Left lung (tissue), 10 donors: ENCODE measurements around the gene CTNNA3. TPM values are rescaled to one million over a fixed set of nuclear protein-coding genes. Genes with fewer than 3 reads are reported as not detected.

Source experiments
- ATAC-seq: fragments of 200-7000 bp; cut with Tn5 transposase; one replicate; pipeline ENCODE4 v1.9.1; 2020; ENCODE audit warnings: moderate library complexity
- DNase-seq, 4 donors: peaks; one replicate each; pipeline ENCODE4 v3.0.0-alpha.2; 2013 to 2020
- H3K27ac ChIP-seq, 2 donors: fragments of 200-600 bp; sonication (generic) in 1 of 2; one replicate each; pipeline versions ENCODE4 v1.5.0 to v1.8.0; 2020 to 2021
- H3K27me3 ChIP-seq, 2 donors: fragments of 200-600 bp; sonication (generic) in 1 of 2; one replicate each; pipeline versions ENCODE4 v1.5.0 to v1.8.0; 2020 to 2021
- H3K36me3 ChIP-seq, 2 donors: fragments of 200-600 bp; sonication (generic) in 1 of 2; one replicate each; pipeline versions ENCODE4 v1.5.0 to v1.8.0; 2020 to 2021
- H3K4me1 ChIP-seq, 2 donors: fragments of 200-600 bp; one replicate each; pipeline ENCODE4 v1.8.0; 2021
- H3K4me3 ChIP-seq, 2 donors: fragments of 200-600 bp; sonication (generic) in 1 of 2; one replicate each; pipeline versions ENCODE4 v1.5.0 to v1.8.0; 2020 to 2021; ENCODE audit warnings: mild to moderate bottlenecking in 1 of 2
- H3K9me3 ChIP-seq, 2 donors: fragments of 200-600 bp; sonication (generic) in 1 of 2; one replicate each; pipeline versions ENCODE4 v1.5.0 to v1.8.0; 2020 to 2021
- intact Hi-C, 2 donors: fragments of 100-400 bp; cut with DNase I; formaldehyde crosslinking; loops; one replicate each; pipeline versions ENCODE4 v1.11.2 to v1.14.2; 2022
- polyA plus RNA-seq, 6 donors: library from polyadenylated mRNA; unstranded; fragments of 120-200 nt; gene quantifications; one replicate each; pipeline ENCODE4 v1.2.1, GENCODE V29; 2013; ENCODE audit not compliant: insufficient read length in 6 of 6
- total RNA-seq, 2 donors: library from RNA; stranded (reverse); fragmentation: NEBNext Ultra II Directional; extraction: Animal tissue kit (Norgen Biotek cat#: 25700); gene quantifications; one replicate each; pipeline ENCODE4 v1.2.1, GENCODE V29; 2021
- TF ChIP-seq, protein P1 (sequence below), 2 donors: fragments of 200-600 bp; sonication (generic) in 1 of 2; IDR thresholded peaks; one replicate each; pipeline versions ENCODE4 v1.5.0 to v1.8.0; 2021; ENCODE audit warnings: antibody characterized with exemption in 2 of 2
- donor health status: DM: no; HTN: yes; CAD: no.
- donor health status: DM: no; HTN: no; CAD: no.

Gene CTNNA3
- total and polyA plus RNA-seq, 8 donors: 1.1 to 8.2 (median 6.6) TPM; not detected in 1

GRCh38 chr10:67280405-67280804 lies 415.6 kb downstream of the CTNNA3 start:
- Histone ChIP-seq H3K4me3 (no peak overlapping the region), H3K27ac (no peak overlapping the region), H3K27me3 (no peaks in the 10 kb centered on the region), H3K4me1 (no peaks in the 10 kb centered on the region), H3K9me3 (no peaks in the 10 kb centered on the region), H3K36me3 (no peaks in the 10 kb centered on the region)
- DNase-seq (no peak), ATAC-seq (no peak)
- intact Hi-C loops: no loop called here
- TF ChIP-seq, protein P1, sequence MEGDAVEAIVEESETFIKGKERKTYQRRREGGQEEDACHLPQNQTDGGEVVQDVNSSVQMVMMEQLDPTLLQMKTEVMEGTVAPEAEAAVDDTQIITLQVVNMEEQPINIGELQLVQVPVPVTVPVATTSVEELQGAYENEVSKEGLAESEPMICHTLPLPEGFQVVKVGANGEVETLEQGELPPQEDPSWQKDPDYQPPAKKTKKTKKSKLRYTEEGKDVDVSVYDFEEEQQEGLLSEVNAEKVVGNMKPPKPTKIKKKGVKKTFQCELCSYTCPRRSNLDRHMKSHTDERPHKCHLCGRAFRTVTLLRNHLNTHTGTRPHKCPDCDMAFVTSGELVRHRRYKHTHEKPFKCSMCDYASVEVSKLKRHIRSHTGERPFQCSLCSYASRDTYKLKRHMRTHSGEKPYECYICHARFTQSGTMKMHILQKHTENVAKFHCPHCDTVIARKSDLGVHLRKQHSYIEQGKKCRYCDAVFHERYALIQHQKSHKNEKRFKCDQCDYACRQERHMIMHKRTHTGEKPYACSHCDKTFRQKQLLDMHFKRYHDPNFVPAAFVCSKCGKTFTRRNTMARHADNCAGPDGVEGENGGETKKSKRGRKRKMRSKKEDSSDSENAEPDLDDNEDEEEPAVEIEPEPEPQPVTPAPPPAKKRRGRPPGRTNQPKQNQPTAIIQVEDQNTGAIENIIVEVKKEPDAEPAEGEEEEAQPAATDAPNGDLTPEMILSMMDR (IDR thresholded peaks at IDR 0.05): no peak

GRCh38 chr10:67277402-67277801 lies 418.6 kb downstream of the CTNNA3 start:
- DNase-seq: no peak

GRCh38 chr10:67269828-67270227 lies 426.2 kb downstream of the CTNNA3 start:
- DNase-seq (no peak), ATAC-seq (no peak)
- H3K9me3 ChIP-seq: no peaks in the 10 kb centered on the region
- H3K27me3 ChIP-seq: no peaks in the 10 kb centered on the region
- TF ChIP-seq, protein P1 (IDR thresholded peaks at IDR 0.05): no peak
- H3K4me3 ChIP-seq: no peak overlapping the region
- H3K27ac ChIP-seq: no peak overlapping the region
- no peaks in the 10 kb centered on the region for H3K36me3 ChIP-seq
- intact Hi-C loops: no loop called here
- H3K4me1 ChIP-seq: no peaks in the 10 kb centered on the region

More at GRCh38 chr10:67277402-67277801, 418.6 kb downstream of the CTNNA3 start:
- intact Hi-C loops: no loop called here
- ATAC-seq: no peak
- no peak overlapping the region for H3K4me3 ChIP-seq
- TF ChIP-seq, protein P1 (IDR thresholded peaks at IDR 0.05): no peak
- no peaks in the 10 kb centered on the region for H3K9me3 ChIP-seq
- H3K36me3 ChIP-seq: no peaks in the 10 kb centered on the region
- H3K27me3 ChIP-seq: no peaks in the 10 kb centered on the region
- no peak overlapping the region for H3K27ac ChIP-seq
- H3K4me1 ChIP-seq: no peaks in the 10 kb centered on the region

DNA sequence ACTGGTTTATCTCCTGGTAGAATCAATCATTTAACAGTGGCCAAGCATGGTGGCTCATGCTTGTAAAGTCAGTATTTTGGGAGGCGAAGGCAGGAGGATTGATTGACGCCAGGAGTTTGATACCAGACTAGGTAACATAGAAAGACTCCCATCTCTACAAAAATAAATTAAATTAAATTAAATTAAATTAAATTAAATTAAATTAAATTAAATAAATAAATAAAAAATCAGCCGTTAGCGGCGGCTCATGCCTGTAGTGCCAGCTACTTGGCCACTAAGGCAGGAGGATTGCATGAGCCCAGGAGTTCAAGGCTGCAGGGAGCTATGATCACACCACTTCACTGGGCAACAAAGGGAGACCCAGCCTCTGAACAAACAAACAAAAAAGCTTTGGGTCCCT lies 427.8 kb downstream of the CTNNA3 start:
- TF ChIP-seq, protein P1 (IDR thresholded peaks at IDR 0.05): no peak
- ATAC-seq (no peak), DNase-seq (no peak)
- H3K9me3 ChIP-seq: no peaks in the 10 kb centered on the region
- H3K36me3 ChIP-seq: no peaks in the 10 kb centered on the region
- intact Hi-C loops: no loop called here
- H3K4me1 ChIP-seq: no peaks in the 10 kb centered on the region
- H3K4me3 ChIP-seq: no peak overlapping the region
- no peaks in the 10 kb centered on the region for H3K27me3 ChIP-seq
- H3K27ac ChIP-seq: no peak overlapping the region

GRCh38 chr10:67262675-67263074 lies 433.3 kb downstream of the CTNNA3 start:
- intact Hi-C loops: no loop called here
- no peak for DNase-seq
- H3K9me3 ChIP-seq: no peaks in the 10 kb centered on the region
- H3K27ac ChIP-seq: no peak overlapping the region
- H3K27me3 ChIP-seq: no peaks in the 10 kb centered on the region
- no peaks in the 10 kb centered on the region for H3K4me1 ChIP-seq
- H3K36me3 ChIP-seq: no peaks in the 10 kb centered on the region
- TF ChIP-seq, protein P1 (IDR thresholded peaks at IDR 0.05): no peak
- H3K4me3 ChIP-seq: no peak overlapping the region
- ATAC-seq: no peak
